Loucy (cell line): ENCODE results near the gene HAGH.

Source experiments
- H2AFZ ChIP-seq: fragments of 200-600 bp; sonication (generic); 2 replicates; pipeline ENCODE4 v1.6.0; 2016; ENCODE audit warnings: antibody characterized with exemption, mild to moderate bottlenecking, low read length, moderate library complexity
- H3F3A ChIP-seq: fragments of 200-600 bp; 2 replicates; pipeline ENCODE4 v1.6.0; 2016; ENCODE audit warnings: antibody characterized with exemption, low read depth, mild to moderate bottlenecking
- H3K27me3 ChIP-seq: fragments of 200-600 bp; sonication (generic); 2 replicates; pipeline ENCODE4 v1.6.1; 2014; ENCODE audit warnings: low read length, mild to moderate bottlenecking; ENCODE audit not compliant: insufficient read depth, poor library complexity, severe bottlenecking
- H3K36me3 ChIP-seq: fragments of 200-600 bp; sonication (generic); 2 replicates; pipeline ENCODE4 v1.6.1; 2016; ENCODE audit warnings: low read length; ENCODE audit not compliant: insufficient read depth
- H3K4me1 ChIP-seq: fragments of 200-600 bp; sonication (generic); 2 replicates; pipeline ENCODE4 v1.5.1; 2014; ENCODE audit warnings: low read length, mild to moderate bottlenecking; ENCODE audit not compliant: insufficient read depth, poor library complexity, severe bottlenecking
- H3K4me2 ChIP-seq: fragments of 200-600 bp; sonication (generic); 2 replicates; pipeline ENCODE4 v1.6.0; 2014; ENCODE audit warnings: antibody characterized with exemption, low read length, low read depth, mild to moderate bottlenecking; ENCODE audit not compliant: poor library complexity, severe bottlenecking
- H3K4me3 ChIP-seq: fragments of 200-600 bp; sonication (generic); 2 replicates; pipeline ENCODE4 v1.5.1; 2014; ENCODE audit warnings: low read length, mild to moderate bottlenecking, mixed read lengths; ENCODE audit not compliant: poor library complexity, severe bottlenecking
- H3K79me2 ChIP-seq: fragments of 200-600 bp; sonication (generic); 2 replicates; pipeline ENCODE4 v1.6.1; 2014; ENCODE audit warnings: low read length; ENCODE audit not compliant: insufficient read depth
- H3K9ac ChIP-seq: fragments of 200-600 bp; sonication (generic); 2 replicates; pipeline ENCODE4 v1.6.0; 2014; ENCODE audit warnings: mild to moderate bottlenecking, low read depth, low read length, moderate library complexity; ENCODE audit not compliant: poor library complexity, severe bottlenecking
- H3K9me2 ChIP-seq: fragments of 200-600 bp; sonication (generic); replicated peaks from 2 replicates; pipeline ENCODE4 v1.6.1; 2016; ENCODE audit warnings: low read depth, low read length, mixed read lengths
- H3K9me3 ChIP-seq: fragments of 200-600 bp; sonication (generic); 2 replicates; pipeline ENCODE4 v1.6.1; 2014; ENCODE audit warnings: mild to moderate bottlenecking, antibody characterized with exemption, low read length, low read depth; ENCODE audit not compliant: insufficient read depth
- H4K20me1 ChIP-seq: fragments of 200-600 bp; sonication (generic); 2 replicates; pipeline ENCODE4 v1.6.0; 2014; ENCODE audit warnings: antibody characterized with exemption, low read length, mild to moderate bottlenecking; ENCODE audit not compliant: insufficient read depth, poor library complexity, severe bottlenecking
- EZH2phosphoT487 ChIP-seq: fragments of 200-600 bp; IDR thresholded peaks from 2 replicates; pipeline ENCODE4 v1.6.1; 2018; ENCODE audit warnings: antibody characterized with exemption, mild to moderate bottlenecking, moderate library complexity, borderline replicate concordance
- TF ChIP-seq, protein P1 (sequence below): fragments of 200-600 bp; sonication (generic); conservative IDR thresholded peaks from 2 replicates; pipeline ENCODE4 v1.5.1; 2014; ENCODE audit warnings: mild to moderate bottlenecking, antibody characterized with exemption, low read length

Gene HAGH

DNA sequence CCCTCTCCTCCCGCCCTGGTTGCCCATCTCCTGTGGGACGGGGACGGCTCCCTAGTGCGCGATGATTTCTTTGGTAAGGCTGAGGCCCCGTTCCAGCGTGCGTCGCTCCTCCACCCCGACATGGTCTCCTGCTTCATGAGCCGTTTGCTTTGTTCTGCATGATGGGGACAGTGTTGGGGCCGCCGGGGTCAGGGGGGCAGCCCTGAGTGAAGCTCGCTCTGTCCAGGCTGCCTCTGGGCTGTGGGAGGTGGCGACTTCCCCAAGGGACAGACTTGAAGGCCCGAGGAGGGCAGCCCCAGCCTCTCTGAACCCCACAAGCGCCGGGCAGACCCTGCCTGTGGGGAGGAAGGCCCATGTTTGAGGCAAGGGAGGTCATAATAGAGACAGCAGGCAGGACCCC, 67.7 kb downstream of the HAGH start:
- Histone ChIP-seq H3K4me1 (no peaks in the 10 kb centered on the region), H3F3A (no peaks in the 10 kb centered on the region), H3K4me2 (no peak overlapping the region), H3K27me3 (no peaks in the 10 kb centered on the region), H3K4me3 (no peak overlapping the region), H2AFZ (no peak overlapping the region), H4K20me1 (no peaks in the 10 kb centered on the region), H3K9ac (no peak overlapping the region), H3K36me3 (no peaks in the 10 kb centered on the region), H3K79me2 (no peaks in the 10 kb centered on the region), H3K9me3 (no peaks in the 10 kb centered on the region), H3K9me2 (no peaks in the 10 kb centered on the region)
- TF ChIP-seq EZH2phosphoT487: no peak
- TF ChIP-seq, protein P1, sequence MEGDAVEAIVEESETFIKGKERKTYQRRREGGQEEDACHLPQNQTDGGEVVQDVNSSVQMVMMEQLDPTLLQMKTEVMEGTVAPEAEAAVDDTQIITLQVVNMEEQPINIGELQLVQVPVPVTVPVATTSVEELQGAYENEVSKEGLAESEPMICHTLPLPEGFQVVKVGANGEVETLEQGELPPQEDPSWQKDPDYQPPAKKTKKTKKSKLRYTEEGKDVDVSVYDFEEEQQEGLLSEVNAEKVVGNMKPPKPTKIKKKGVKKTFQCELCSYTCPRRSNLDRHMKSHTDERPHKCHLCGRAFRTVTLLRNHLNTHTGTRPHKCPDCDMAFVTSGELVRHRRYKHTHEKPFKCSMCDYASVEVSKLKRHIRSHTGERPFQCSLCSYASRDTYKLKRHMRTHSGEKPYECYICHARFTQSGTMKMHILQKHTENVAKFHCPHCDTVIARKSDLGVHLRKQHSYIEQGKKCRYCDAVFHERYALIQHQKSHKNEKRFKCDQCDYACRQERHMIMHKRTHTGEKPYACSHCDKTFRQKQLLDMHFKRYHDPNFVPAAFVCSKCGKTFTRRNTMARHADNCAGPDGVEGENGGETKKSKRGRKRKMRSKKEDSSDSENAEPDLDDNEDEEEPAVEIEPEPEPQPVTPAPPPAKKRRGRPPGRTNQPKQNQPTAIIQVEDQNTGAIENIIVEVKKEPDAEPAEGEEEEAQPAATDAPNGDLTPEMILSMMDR: no peak

DNA sequence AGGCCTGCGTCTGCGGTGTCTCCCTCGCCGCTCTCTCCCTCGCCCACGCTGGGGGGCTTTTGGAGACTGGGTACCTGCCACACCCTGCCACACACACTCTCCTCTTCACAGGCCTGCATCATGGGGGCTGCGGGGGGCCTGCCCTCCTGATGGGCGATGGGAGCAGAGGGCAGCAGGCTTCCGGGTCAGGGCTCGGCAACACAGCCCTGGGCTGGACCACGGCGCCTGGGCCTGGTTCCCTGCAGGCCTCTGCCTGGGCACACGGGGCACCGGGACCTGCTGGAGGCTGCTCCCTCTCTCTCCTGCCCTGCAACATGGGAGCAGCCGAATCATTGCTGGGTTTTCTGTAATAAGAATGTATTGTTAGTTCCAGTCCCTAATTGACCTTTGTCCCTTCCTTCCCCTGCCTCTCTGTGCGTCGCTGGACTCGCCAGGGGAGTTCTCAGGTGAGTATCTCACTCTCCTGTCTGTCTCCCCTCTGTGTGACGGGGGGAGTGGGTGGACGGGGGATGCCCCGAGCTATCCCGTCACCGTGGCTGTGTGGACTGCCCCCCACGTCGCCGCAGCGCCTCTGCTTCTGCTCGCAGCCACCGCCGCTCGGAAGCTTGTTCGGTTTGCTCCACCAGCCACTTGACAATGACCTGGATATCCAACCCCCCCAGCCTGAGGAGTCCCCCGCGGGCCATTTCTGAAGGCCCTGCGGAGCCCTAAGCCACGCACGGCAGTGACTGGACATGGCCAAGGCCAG, 68.7 kb downstream of the HAGH start:
- Histone ChIP-seq H3K9ac (no peak overlapping the region), H3F3A (no peaks in the 10 kb centered on the region), H3K4me3 (no peak overlapping the region), H3K36me3 (no peaks in the 10 kb centered on the region), H3K9me3 (no peaks in the 10 kb centered on the region), H3K79me2 (no peaks in the 10 kb centered on the region), H4K20me1 (no peaks in the 10 kb centered on the region), H2AFZ (no peak overlapping the region), H3K4me1 (no peaks in the 10 kb centered on the region), H3K9me2 (no peaks in the 10 kb centered on the region), H3K27me3 (no peaks in the 10 kb centered on the region), H3K4me2 (no peak overlapping the region)
- TF ChIP-seq, protein P1: no peak
- no peak for TF ChIP-seq EZH2phosphoT487
